ENCODE measurements around the gene MT1F.

MT1F gene

DNA sequence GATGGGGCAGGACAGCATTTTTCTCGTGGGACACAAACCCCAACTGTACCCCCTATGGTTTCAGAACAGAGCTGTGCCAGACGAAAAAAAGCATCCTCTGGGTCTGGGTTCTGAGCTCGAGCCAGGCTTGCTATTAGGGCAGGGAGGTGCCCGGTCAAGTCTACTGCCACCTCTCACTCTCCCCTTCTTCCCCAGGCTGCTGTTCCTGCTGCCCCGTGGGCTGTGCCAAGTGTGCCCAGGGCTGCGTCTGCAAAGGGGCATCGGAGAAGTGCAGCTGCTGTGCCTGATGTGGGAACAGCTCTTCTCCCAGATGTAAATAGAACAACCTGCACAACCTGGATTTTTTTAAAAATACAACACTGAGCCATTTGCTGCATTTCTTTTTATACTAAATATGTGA, 31.1 kb upstream of the MT1F start:
- TF ChIP-seq, protein P1, sequence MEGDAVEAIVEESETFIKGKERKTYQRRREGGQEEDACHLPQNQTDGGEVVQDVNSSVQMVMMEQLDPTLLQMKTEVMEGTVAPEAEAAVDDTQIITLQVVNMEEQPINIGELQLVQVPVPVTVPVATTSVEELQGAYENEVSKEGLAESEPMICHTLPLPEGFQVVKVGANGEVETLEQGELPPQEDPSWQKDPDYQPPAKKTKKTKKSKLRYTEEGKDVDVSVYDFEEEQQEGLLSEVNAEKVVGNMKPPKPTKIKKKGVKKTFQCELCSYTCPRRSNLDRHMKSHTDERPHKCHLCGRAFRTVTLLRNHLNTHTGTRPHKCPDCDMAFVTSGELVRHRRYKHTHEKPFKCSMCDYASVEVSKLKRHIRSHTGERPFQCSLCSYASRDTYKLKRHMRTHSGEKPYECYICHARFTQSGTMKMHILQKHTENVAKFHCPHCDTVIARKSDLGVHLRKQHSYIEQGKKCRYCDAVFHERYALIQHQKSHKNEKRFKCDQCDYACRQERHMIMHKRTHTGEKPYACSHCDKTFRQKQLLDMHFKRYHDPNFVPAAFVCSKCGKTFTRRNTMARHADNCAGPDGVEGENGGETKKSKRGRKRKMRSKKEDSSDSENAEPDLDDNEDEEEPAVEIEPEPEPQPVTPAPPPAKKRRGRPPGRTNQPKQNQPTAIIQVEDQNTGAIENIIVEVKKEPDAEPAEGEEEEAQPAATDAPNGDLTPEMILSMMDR (conservative IDR thresholded peaks at IDR 0.05; ENCODE audit: low read depth, low read length): no peak
- H3K4me3 ChIP-seq (ENCODE audit: low read length): peak overlapping the region; percentile 68
- DNase-seq (ENCODE audit: low read depth): no peak

GRCh38 chr16:56628486-56629350, 29.0 kb upstream of the MT1F start:
- DNase-seq (ENCODE audit: low read depth): no peak
- TF ChIP-seq, protein P1 (conservative IDR thresholded peaks at IDR 0.05; ENCODE audit: low read depth, low read length): no peak
- H3K4me3 ChIP-seq (ENCODE audit: low read length): no peak overlapping the region

DNA sequence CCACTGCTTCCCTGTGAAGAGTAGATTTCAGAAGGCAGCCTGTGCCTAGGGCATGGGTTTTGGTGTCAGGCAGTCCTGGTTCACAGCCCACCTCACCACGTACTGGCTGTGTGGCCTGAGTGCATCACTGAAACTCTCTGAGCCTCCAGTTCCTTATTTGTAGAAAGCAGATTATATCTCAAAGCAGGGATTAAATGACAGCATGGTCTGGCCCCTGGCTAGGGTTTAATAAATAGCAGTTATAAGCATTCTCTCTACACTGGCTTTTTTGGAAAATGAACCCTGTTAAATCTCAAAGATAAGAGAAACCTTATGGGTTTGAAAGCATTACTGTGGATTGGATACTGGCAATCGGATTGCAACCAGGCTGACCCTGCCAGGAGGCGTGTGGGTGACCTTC, 28.2 kb upstream of the MT1F start:
- TF ChIP-seq, protein P1 (conservative IDR thresholded peaks at IDR 0.05; ENCODE audit: low read depth, low read length): no peak
- no peak overlapping the region for H3K4me3 ChIP-seq (ENCODE audit: low read length)
- no peak for DNase-seq (ENCODE audit: low read depth)

- H3K4me3 ChIP-seq (ENCODE audit: low read length): no peak overlapping the region
- TF ChIP-seq, protein P1 (conservative IDR thresholded peaks at IDR 0.05; ENCODE audit: low read depth, low read length): no peak
- DNase-seq (ENCODE audit: low read depth): no peak
Measured at GRCh38 chr16:56630134-56630533, 27.6 kb upstream of the MT1F start.

GRCh38 chr16:56631197-56631596, 26.6 kb upstream of the MT1F start:
- TF ChIP-seq, protein P1 (conservative IDR thresholded peaks at IDR 0.05; ENCODE audit: low read depth, low read length): no peak
- no peak overlapping the region for H3K4me3 ChIP-seq (ENCODE audit: low read length)
- DNase-seq (ENCODE audit: low read depth): no peak

GRCh38 chr16:56631832-56632155, 26.0 kb upstream of the MT1F start:
- TF ChIP-seq, protein P1 (conservative IDR thresholded peaks at IDR 0.05; ENCODE audit: low read depth, low read length): no peak
- H3K4me3 ChIP-seq (ENCODE audit: low read length): peak overlapping the region; percentile 39

GRCh38 chr16:56632156-56632847, 25.5 kb upstream of the MT1F start, which contains the start of gene MT1M:
MT1M (plus strand) TSS chr16:56632659; CDS start chr16:56632732, 73 bp downstream.
- H3K4me3 ChIP-seq (ENCODE audit: low read length): peak within 1 kb of the TSS; percentile 39
- TF ChIP-seq, protein P1 (conservative IDR thresholded peaks at IDR 0.05; ENCODE audit: low read depth, low read length): no peak

More at GRCh38 chr16:56631832-56632155, 26.0 kb upstream of the MT1F start:
- DNase-seq (ENCODE audit: low read depth): no peak

More at GRCh38 chr16:56632156-56632847, 25.5 kb upstream of the MT1F start, which contains the start of gene MT1M:
- DNase-seq (ENCODE audit: low read depth): no peak
